ENCODE data around the gene FBXL7. TPM values are rescaled to one million over a fixed set of nuclear protein-coding genes. Genes with fewer than 3 reads are reported as not detected.
A peak's percentile ranks its signal among the peaks of the same experiment; 100 is the strongest.

FBXL7 gene
- total and polyA plus RNA-seq, 9 of the 15 experiments (the other 6 are each of a cell fraction or from before 2014, with no cell fraction given), result 0.04 to 0.08 TPM; not detected in 7

- TF ChIP-seq POLR3A (IDR thresholded peaks at IDR 0.05; ENCODE audit: borderline replicate concordance, extremely low read depth, insufficient read depth, insufficient read length), result no peak
- TF ChIP-seq HNRNPLL (IDR thresholded peaks at IDR 0.05; ENCODE audit: low read depth, low read length, poor library complexity, severe bottlenecking), result no peak
- no peak for TF ChIP-seq CEBPG (CRISPR knock-in tag; IDR thresholded peaks at IDR 0.05)
- TF ChIP-seq CEBPG (tag; conservative IDR thresholded peaks at IDR 0.05 in 1 of 2, IDR thresholded peaks at IDR 0.05 in 1 of 2), result peak; percentile 45 to 53; a peak in 2 of 4 replicates
- 0 out of 2 replicates have a peak, but pooled peaks have one; percentile 66 for TF ChIP-seq ATF4 (CRISPR knock-in tag; IDR thresholded peaks at IDR 0.05)
- no peak for TF ChIP-seq ATF2 (CRISPR knock-in tag; IDR thresholded peaks at IDR 0.05)
- H3K4me3 ChIP-seq, result no peak overlapping the region
- H2AFZ ChIP-seq (ENCODE audit: low read depth, low read length), result no peak overlapping the region
- no peak for FAIRE-seq
- no peaks in the 10 kb centered on the region for H3K36me3 ChIP-seq (ENCODE audit: control insufficient read depth, insufficient read depth, low read length)
- H3K4me2 ChIP-seq (ENCODE audit: insufficient read depth, low read length), result no peak overlapping the region
- BruUV-seq (replicated peaks), result no TSS peak
- ATAC-seq, result no peak
- ChIA-PET POLR2A (no interaction called here), CTCF (ENCODE audit: low intra/inter-chr PET ratio) (no interaction called here)
- no peaks in the 10 kb centered on the region for H3K27me3 ChIP-seq (ENCODE audit: control insufficient read depth in 2 of 2, insufficient read depth in 2 of 2, low read length in 2 of 2)
- H3K79me2 ChIP-seq (ENCODE audit: control insufficient read depth, insufficient read depth, low read length), result no peaks in the 10 kb centered on the region
- H3K9me1 ChIP-seq (ENCODE audit: control insufficient read depth, insufficient read depth, low read length), result no peaks in the 10 kb centered on the region
- intact Hi-C loops (cut with micrococcal nuclease), result no loop called here
- no peak overlapping the region for H3K27ac ChIP-seq (ENCODE audit: extremely low read depth, low read depth, low read length)
- H3K9me3 ChIP-seq (replicated peaks; ENCODE audit: control insufficient read depth, insufficient read depth, low read depth, low read length), result no peaks in the 10 kb centered on the region; the same call in 1 of the 2 replicates
- H3K4me1 ChIP-seq (replicated peaks in 1 of 2; ENCODE audit: control insufficient read depth in 2 of 2, insufficient read depth in 2 of 2, low read length in 2 of 2), result no peaks in the 10 kb centered on the region
- 4% methylated on average over 10 of the region's 10 CpGs for WGBS (ENCODE audit: insufficient coverage, low coverage, missing lambda C conversion rate)
- no peak for DNase-seq (ENCODE audit: extremely low read depth in 1 of 4, low spot score in 3 of 4)
- H3K9ac ChIP-seq (ENCODE audit: insufficient read depth in 1 of 2, low read depth in 2 of 2, low read length in 2 of 2), result no peak overlapping the region
- H4K20me1 ChIP-seq (replicated peaks; ENCODE audit: control insufficient read depth, insufficient read depth, low read length), result no peaks in the 10 kb centered on the region
- in situ Hi-C loops (cut with MboI), result no loop called here
Measured at GRCh38 chr5:15577132-15577531, 77.2 kb downstream of the FBXL7 start.

Data from K562 (cell line).